ENCODE results near the gene KRTAP10-11.

KRTAP10-11 gene

DNA sequence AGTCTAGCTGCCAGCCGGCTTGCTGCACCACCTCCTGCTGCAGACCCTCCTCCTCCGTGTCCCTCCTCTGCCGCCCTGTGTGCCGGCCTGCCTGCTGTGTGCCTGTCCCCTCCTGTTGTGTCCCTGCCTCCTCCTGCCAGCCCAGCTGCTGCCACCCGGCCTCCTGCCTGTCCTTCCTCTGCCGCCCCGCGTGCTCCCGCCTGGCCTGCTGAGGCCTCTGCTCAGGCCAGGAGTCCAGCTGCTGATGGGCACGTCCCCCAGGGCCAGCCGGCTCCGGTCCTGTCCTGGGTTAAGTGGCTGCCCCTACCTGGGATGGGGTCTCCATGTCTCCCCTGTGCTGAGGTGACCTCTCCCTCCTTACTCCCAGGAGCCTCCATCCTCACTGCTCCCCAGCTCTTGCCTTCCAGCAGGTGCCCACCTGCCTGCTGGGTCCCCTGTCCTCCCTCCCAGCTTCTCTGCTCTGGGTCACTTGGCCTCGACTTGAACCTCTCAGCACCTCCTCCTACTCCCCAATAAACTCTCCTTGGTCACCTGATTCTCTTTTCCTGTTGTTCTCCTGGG lies 33.5 kb upstream of the KRTAP10-11 start:
- TF ChIP-seq, protein P1, sequence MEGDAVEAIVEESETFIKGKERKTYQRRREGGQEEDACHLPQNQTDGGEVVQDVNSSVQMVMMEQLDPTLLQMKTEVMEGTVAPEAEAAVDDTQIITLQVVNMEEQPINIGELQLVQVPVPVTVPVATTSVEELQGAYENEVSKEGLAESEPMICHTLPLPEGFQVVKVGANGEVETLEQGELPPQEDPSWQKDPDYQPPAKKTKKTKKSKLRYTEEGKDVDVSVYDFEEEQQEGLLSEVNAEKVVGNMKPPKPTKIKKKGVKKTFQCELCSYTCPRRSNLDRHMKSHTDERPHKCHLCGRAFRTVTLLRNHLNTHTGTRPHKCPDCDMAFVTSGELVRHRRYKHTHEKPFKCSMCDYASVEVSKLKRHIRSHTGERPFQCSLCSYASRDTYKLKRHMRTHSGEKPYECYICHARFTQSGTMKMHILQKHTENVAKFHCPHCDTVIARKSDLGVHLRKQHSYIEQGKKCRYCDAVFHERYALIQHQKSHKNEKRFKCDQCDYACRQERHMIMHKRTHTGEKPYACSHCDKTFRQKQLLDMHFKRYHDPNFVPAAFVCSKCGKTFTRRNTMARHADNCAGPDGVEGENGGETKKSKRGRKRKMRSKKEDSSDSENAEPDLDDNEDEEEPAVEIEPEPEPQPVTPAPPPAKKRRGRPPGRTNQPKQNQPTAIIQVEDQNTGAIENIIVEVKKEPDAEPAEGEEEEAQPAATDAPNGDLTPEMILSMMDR (IDR thresholded peaks at IDR 0.05; ENCODE audit: insufficient read depth, missing control alignments): no peak
- no peak for FAIRE-seq

DNA sequence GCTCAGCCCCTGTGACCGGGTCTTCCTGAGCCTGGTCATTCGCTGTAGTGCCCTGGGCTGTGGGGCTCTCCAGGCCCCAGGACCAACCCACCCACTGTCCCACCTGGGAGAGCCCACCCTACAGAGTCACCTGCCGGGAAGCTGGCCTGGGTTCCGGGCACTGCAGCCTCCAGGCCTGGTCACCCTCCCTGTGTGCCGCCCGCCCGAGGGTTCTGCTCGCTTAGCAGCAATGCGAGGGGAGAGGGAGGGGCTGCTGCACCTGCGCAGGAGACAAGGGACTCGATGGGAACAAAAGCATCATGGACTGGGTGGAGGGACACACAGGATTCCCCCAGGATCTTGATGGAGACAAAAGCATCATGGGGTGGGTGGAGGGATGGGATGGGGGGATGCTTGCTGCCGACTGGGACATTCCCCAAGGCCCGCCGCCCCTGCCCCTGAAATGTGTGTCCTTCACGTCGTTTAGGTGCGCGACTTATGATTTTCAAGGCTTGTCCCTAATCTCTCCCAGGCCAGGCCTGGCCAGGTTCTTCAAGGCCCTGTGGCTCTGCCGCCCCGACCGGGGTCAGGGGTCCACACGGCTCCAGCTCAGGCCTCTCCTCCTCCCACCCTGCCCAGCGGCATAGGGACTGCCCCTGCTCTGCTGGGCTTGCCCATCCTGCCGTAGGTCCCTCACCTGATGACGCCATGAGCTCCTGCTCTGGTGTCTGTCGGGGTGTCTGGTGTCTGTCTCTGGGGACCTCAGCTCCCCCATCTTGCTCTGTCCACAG lies 32.6 kb upstream of the KRTAP10-11 start:
- TF ChIP-seq, protein P1 (IDR thresholded peaks at IDR 0.05; ENCODE audit: insufficient read depth, missing control alignments): no peak
- FAIRE-seq (no peak), DNase-seq (ENCODE audit: insufficient read length, low spot score) (no peak)

More for the DNA sequence above, 33.5 kb upstream of the KRTAP10-11 start:
- no peak for DNase-seq (ENCODE audit: insufficient read length, low spot score)

DNA sequence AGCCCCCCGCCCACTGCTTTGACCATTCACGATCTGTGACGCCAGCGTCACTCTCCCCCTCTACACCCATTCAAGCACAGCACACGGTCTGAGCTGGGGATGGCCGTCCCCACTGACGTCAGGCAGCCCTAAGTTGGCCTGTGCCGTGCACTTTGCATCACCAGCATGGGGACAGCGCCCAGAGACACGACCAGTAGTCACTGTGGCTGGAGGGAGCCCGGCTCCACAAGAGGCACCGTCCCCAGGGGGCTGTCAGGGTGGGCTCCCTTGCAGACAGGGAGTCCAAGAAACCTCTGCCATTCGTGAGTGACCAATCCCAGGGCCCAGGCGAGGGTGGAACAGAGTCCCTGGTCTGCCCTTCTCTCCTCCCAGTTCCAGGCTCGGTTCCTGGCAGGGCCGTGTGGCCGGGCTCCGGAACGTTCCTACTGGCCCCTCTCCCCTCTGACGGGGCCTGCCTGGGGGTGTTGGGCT lies 32.0 kb upstream of the KRTAP10-11 start:
- DNase-seq (ENCODE audit: insufficient read length, low spot score) (no peak), FAIRE-seq (no peak)
- TF ChIP-seq, protein P1 (IDR thresholded peaks at IDR 0.05; ENCODE audit: insufficient read depth, missing control alignments): no peak

DNA sequence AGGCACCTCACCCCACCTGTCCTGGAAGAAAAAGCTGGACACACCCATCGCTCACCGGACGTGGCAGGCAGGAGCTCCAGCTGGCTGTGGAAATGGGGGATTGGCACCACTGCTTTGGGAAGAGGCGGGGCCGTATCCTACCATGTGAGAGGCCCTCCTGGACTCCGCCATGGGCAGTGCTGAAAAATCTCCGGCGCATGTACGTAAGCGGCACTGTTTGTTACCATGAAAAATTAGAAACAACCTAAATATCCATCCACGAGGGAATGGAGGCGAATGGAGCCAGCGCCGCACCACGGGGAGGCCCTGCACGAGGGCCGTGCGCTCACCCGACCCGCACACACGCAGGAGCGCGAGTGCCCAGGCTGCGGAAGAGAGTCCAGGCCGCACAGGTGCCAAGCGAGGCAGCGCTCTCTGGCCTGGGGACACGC lies 31.2 kb upstream of the KRTAP10-11 start:
- FAIRE-seq: no peak

DNA sequence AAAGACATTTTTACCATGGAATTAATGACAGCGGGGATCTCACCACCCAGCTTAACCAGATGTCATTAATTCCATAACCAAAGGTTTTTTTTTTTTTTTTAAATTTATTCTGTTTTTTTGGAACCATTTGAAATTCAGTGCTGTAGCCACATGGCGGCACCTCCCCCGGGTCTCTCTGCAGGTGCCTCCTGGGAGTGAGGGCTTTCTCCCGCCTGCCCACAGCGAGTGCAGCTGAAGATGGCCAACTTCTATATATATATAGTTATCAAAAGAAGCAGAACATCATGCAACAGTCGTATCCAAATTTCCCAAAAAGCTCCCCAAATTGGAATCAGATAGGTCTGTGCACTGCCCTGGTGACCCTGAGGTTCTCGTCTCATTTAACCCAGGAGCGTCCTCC lies 30.7 kb upstream of the KRTAP10-11 start:
- DNase-seq (ENCODE audit: insufficient read length, low spot score) (no peak), FAIRE-seq (no peak)
- TF ChIP-seq, protein P1 (IDR thresholded peaks at IDR 0.05; ENCODE audit: insufficient read depth, missing control alignments): no peak

More for the DNA sequence above, 31.2 kb upstream of the KRTAP10-11 start:
- TF ChIP-seq, protein P1 (IDR thresholded peaks at IDR 0.05; ENCODE audit: insufficient read depth, missing control alignments): no peak
- DNase-seq (ENCODE audit: insufficient read length, low spot score): no peak

DNA sequence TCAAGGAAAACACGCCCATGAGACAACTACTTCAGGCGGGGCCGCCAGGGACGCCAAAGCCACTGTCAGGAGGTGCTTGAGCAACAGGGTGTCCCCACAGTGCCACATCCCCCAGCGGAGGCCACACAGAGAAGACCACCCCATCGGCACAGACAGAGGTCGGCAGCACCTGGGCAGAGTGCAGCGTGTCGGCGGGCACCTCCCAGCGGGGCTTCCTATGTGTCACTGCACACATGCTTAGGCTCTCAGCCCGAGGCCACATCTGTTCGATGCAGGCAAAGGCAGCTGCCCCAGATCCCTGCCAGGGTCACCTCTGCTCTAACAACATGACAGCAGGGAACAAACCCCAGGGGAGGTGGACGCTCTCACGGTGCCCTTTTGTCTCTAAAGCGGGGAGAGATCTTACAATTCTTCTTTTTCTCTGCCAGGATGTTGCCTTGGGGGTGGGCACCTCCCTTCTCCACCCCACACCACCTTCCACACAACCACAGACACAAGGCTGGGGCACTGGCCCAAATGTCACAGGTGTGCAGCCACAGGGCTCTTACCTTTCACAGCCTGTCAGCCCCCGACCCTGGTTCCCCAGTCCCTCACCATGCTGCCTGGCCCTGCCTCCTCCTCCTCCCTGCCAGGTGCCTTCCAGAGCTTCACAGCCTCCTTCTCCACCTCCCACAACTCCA lies 30.2 kb upstream of the KRTAP10-11 start:
- DNase-seq (ENCODE audit: insufficient read length, low spot score): no peak
- FAIRE-seq: no peak

More for the DNA sequence above, 30.2 kb upstream of the KRTAP10-11 start:
- TF ChIP-seq, protein P1 (IDR thresholded peaks at IDR 0.05; ENCODE audit: insufficient read depth, missing control alignments): no peak

Data from D721Med (cell line).